NK-92 treated with Interleukin-12 subunit alpha and Interleukin-12 subunit beta, amount 100 ng/mL, for 24 hours (cell line): Measurements from ENCODE around the gene POU2AF1.

ENCODE experiments used
- DNase-seq: peaks from one replicate; lab custom pipeline; 2025; lab: John Stamatoyannopoulos, UW

The POU2AF1 gene

DNA sequence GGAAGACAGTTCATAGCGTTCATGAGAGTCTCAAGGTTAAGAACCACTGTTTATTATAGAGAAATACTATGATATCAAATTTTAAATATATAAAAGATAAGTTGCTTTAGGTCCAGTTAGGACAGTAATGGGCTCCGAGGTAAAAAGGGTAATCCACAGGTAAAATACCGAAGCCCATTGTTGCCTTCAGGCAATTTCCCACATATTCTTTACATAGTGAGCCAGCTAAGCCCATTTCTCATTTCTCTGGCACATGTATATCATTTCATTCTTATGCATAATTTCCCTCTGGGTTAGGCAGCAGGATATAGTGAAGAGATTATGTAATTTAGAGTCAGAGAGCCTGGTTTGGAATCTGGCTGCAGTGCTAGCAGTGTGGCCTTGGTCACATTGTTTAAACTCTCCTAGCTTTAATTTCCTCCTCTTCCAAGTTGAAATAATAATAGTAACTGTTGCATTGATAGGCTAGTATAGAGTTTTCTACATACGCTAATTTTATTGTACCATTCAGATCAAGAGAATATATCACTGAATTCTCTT, 7.6 kb upstream of the POU2AF1 start:
- no peak for DNase-seq

DNA sequence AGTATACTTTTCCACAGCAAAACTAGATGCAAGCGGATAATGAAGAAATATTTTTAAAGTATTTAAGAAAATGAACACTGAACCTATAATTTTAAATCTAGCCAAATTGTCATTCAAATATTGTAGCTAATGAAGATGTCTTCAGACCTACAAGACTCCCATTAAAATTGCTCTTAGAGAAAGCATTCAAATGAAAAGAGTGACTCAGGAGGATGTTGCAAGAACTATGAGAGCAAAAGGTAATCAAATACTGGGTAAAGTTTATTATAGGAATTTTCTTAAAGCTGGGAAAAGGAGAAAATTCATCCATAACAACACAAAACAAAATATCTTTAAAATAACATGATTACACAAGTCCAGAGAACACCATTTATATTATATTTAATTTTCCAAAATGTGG, 5.4 kb upstream of the POU2AF1 start:
- no peak for DNase-seq

DNA sequence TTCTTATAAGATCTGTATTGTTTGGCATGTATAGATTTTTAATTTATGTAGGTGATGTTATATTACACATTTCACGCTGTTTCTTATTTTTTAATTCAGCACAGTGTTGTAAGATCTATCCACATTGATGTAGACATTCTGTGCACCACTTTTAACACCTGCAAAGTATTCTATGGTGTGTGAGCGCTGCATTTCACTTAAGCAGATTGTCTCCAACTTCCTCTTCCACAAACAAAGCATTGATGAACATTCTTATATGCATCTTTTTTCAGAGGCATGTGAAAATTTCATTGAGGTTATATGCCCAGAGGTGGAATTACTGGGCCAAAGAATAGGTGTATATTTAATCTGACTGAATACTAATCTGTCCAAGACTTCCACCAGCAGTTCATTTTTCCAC, 3.4 kb upstream of the POU2AF1 start:
- DNase-seq, result no peak

DNA sequence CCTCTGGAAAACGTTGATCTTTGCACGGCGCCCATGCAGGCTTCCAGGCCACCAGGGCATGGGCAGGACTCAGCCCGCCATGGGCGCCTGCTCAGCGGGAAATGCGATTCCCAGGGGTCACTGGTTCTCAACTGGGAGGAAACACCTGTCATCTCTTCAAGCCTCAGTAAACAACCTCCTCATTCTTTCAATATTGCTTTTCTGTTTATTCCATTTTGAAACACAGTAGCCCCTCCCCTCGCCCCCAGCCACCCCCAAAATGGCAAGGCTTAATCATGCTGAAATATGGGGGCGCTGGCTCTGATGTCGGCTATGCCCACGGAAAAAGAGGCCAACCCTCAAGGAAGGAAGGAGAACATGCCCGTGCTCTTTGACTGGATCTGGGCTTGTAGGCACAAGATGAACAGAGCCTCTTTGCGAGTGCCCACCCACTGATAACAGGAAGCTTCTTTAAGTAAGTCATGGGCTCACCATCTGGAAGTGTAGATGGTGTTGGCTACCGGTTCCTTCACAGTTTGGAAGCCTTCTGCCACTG, 594 bp upstream of the POU2AF1 start:
- no peak for DNase-seq

DNA sequence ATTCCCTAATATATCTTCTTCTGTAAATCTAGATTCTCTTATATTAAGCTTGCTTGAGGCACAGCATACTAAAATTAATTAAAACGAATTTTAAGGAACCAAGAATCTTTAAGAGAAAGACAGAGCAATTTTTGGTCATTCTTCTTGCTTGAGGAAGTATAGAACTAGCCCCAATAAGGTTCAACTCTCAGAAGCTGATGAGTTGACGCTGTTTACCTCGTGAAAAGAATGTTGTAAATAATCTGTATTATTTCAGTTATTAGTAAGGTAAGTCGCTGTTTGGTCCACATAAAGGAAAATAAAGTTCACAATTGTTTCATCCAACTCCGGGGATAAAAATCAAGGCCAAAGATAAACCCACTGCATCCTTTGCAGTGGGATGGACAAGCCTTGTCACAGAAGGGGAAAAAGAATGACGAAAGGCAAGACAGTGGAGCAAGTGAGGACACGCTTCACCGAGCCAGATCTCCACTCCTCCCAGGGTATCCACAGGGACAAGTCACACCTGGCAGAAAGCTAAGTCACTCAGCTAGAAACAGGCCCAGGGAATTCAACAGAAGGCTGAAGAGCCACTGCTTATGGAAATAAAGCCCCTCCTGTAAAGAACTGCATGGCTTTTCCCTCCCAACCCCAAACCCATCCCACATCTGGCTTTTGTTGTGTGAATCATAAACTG, 752 bp downstream of the POU2AF1 start:
- no peak for DNase-seq

DNA sequence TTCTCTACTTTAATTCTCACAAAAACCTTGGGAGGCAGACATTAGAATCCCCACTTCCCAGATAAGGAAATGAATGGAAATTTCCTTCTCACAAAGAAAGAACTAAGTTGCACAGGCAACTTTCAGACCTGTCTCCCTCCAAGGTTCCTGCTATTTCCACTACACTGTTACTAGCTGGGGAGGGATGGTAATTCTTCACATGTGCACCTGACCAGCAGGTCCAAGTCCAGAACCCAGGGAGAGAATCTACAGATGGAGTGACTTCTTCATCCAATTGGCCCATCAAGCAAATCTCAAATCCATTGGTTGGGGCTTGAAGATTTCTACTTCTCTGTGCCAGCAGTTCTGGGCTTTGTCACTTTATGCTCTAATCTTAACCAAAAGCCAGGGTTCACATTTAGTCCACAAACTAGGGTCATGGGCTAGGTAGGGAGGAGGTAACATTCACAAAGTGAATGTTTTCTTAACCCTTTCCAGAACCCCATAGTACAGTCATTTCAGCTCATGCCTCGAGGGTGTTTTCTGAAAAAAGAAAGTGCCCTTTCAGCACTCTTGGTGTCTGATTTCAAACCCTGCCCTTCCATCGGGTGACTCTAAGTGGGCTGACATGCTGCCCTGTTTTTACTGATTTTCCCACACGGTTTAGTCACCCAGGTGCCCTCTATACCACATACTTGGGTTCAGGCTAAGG, 2.7 kb downstream of the POU2AF1 start:
- no peak for DNase-seq

DNA sequence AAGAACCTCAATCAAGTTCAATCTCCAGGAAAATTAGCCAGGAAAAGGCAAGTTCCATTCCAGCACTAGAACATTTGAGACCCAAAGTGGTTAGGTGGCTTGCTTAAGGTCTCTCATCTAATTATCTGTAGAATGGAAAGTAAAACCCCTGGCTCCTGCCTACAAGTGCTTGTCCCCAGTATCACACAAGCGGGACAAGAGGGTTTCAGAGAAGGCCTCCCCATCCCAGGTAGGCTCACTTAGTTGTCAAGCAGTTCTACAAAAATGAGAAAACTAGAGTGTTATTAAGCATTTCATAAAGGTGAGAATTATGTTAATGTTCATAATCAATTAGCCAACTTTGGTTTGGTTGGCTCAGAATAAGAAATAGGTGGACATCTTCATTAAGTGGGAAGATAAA, 5.5 kb downstream of the POU2AF1 start:
- no peak for DNase-seq

DNA sequence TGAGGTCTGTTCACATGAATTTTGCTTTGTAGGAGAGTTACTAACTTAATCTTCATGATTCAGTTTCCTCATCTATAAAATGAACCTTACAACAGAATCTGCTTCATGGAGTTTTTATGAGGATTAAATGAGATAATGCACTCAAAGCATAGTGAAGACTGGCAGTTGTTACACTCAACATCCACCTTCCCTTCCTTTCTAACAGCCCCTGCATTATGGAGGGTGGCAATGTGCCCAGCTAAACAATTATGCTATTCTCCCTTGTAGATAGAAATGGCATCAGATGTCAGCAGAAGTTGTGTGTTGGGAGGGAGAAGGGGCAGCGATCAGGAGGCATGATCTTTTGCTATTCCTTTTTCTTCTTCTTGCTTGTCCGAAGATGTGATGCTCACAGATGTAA, 6.5 kb downstream of the POU2AF1 start:
- no peak for DNase-seq

DNA sequence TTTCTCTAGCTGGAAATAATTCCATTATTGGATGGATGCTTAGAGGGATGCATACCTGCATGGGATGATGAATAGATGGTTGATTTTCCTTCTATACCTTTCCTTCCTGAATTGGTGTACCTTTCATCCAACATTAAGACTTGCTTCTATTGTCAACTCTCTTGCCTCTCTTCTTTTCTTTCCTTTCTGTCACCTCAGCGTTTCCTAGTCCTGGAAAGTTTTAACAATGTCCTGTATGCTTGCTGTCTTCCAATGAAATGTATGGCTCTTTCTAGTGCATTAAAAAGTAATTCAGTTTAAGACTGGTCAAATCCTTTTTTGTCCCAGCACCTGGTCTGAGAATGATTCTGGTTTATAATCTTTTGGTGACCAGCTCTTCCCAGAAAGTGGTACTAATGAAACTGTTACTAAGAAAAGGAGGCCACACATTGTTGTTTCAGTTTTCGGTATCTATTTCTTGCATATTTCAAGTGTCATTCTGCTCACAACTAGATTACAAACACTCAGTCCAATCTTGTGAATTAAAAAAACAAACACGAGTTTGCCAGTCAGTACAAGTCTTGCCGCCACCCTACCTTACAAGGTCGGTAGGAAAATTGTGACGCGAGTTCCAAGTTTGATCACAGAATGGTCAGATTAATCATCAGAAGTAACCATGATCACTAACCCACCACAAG, 8.0 kb downstream of the POU2AF1 start:
- no peak for DNase-seq

DNA sequence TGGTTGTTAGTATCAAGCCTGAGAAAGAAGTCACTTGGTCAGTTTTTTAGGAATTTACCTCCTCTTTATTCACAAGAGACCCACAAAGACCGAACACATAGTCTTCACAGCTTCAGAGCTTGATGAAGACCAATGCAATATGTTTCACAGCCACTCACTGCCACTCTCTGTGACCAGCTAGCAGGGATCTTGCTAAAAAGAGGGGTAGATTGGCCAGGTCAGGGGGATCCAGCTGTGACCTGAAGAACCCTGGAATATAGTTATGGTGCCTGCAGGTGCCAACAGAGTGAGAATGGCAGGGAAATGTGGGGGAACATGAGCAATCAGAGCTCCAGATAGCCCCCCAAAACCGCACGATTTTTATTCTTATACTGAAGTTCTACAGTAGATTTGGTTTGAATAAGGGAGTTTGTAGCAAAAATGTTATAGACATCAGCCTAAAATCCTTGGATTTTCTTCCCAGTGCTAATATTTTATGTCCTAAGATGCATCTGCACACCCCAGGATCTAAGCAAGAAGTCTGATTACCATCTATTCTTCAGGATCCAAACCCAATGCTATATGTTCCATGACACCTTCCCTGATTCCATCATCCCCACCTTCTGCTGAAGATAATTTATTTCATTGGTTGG, 8.7 kb downstream of the POU2AF1 start:
- DNase-seq, result no peak

DNA sequence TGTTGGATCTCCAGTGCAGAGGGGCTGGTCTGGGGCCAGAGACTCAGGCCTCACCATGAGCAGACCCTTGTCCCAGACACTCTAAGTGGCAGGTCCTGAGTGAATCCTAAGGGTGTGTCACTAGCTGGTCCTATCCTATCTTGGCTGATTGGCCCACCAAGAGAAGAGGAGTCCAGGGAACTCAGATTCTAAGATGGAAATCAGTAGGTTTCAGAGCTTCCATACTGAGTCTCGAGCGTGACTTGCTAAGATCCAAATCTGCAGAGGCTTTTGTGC, 10.9 kb downstream of the POU2AF1 start:
- DNase-seq, result no peak

DNA sequence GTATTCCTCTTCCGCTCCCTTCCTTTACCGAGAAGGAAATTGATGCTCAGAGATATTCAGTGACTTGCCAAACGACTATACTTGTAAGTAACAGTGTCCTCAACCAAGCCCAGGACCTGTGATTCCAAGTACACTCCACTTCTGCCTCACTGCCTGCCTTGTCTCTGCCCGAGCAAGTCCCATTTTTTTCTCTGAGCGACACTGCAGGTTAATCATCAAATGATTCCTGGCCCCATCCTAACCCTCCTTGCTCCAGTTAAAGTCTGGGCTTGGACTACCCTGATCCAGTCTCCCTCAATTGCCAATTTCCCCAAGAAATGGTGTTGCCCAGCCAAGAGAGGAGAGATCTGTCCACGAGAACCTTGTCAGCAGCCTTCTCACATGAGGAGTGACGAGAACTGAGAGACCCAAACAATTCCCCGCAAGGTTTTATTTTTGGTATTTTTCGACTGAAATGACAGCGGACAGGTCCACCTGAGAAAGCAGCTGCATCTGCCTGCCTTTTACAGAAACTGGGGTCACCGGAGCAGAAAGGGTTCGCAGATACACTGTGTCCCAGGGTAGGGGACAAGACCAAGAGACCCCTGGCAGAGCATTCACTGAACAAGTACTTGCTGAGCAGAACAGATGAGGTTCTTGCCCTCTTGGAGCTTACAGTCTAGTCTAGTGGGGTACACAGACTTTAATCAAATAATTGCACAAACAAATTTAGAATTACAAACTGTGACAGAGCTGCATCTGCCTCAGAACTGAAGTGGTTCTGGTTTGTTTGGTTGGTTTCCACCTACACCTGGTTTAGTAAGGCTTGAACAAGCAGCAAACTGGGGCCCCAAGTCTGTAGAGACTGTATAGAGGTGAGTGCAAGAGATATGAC, 11.4 kb downstream of the POU2AF1 start:
- DNase-seq, result no peak

DNA sequence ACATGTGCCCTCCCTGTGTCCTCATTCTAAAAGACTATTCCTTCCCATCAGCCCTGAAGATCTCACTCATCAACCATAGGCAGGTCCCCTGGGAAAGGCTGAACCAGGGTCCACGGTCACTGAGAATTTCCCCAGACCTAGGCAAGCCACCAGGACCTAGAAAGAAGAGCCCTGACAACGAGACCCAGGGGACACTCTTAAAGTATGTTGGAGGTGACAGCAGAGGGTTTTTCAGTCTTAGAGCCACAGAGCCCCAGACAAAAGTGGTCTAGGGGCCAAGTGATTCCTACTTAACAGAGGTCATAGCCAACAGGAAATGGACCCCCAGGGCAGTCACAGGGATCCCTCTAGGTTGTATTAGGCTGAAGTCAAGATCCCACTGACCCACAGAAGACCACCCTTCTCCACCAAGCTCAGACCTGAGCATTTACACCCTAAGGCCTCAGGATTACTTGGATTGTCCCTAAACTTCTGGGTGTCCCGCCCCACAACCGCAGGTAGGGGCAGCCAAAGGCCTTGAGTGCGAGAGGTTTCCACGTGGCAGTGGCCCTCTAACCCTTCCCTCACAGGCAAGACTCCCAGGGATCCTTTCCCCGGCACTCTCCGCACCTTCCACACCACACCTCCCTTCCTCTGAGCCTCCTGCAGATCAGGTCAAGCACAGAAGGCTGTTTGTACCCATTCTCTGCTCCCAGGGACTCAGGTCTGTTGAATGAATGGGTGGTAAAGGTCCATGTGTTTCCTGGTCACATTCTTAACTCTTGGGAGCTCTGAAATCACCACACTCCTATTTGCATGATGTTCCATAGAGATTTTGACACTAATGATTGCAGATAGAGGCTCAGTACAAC, 12.3 kb downstream of the POU2AF1 start:
- no peak for DNase-seq

DNA sequence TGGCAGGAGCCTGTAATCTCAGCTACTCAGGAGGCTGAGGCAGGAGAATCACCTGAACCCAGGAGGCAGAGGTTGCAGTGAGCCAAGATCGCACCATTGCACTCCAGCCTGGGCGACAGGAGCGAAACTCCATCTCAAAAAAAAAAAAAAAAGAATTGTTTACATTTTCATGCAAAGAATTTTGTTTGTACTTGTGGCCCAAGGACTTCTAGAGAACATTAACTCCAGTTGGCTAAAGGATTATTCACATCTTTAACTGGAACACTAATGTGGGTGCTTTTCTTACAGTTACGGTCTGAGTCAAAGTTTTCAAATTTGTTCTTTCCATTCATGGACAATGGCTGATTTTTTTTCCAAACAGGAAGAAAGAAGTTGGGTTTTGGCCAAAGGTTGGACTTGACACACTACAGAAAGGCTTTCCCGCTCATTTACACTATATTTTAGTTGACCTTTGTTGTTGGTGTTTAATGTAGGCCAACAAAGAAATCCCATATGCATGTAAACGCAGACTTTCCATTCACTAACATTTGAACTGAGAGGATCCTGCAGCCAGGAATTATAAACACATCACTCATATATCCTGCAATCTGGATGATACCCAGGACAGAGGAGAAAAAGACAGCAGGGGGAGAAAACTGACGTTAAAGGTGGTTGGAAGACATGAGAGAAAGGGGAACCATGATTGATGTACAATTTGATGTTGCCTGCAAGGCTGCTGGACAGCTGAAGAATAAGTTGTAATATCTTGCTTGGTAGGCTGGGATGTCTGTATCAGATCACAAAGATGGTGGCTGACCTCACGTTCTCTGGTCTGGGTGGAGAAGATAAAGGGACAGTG, 13.1 kb downstream of the POU2AF1 start:
- no peak for DNase-seq

DNA sequence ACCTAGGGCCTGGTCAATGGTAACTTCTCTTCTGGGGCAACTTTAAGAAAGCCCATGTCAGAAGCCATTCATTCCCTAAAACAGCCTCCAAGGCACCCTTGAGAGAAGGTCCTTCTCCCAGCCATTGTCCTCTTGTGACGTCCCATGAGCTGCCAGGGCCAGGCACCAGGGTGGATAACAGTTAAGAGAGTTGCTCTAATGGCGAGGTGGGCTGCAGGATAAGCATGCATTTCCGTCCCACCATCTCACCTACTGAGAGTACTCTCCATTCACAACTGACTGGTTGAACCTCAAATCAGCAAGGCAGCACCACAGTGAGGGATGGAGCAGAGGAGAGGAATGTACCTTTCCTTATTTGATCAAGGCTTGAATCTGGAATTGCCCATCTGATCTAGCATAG, 14.6 kb downstream of the POU2AF1 start:
- DNase-seq, result no peak

DNA sequence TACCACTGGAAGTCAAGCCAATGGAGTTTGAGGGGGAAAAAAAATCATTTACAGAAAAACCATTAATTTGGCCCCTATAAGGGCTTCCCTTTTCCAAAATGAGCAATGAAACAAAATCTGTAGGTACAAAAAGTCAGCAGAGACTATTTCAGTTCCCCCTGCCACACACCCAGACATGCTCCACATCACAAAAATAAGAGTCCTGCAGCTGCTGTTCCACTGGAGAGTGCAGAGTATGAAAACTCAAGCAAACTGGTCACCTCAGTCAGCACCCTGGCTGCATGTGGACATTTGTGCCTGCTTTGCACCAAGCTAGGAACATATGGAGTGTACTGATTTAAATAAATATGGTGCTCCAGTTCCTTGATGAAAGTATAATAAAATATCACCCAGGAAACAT, 15.1 kb downstream of the POU2AF1 start:
- no peak for DNase-seq

DNA sequence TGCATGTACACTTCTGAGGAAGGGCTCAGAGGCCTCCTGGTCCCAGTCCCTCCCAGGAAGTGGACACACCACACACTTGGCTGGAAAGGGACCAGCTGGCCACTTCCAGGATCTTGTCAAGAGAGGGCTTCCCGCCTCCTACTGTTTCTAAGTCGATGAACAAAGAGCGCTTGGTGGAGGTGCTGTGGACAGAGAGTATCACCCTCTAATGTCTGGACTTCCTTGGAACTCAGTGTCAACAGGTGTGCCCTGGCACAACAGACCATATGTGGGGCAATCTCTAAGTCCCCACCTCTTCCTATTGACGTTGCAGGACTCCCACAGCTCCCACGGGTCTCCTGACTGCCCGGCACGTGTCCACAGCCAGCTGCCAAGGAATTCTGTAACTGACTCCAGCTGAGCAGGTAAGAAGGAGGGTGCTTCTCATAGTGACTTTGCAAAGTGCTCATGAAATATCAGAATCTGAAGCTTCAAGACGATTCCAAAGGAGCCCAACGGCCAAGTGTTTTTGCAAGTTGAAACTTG, 16.1 kb downstream of the POU2AF1 start:
- DNase-seq, result no peak

DNA sequence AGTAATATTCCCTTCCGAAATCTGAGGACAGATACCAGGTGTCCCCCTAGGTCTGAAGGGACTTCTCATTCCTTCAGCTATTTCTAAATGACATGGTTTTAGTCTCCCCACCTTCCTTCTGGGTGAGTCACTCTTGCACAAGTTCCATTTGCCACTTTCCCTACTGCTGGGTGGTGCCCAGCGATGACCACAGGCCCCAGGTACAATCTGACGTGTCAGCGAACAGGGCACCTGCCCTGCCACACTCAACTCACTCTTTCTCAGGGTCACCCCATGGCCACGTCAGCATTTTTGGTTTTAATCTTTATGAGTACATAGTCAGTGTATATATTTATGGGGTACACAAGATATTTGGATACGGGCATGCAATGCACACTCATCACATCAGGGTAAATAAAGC, 17.2 kb downstream of the POU2AF1 start:
- DNase-seq, result no peak

DNA sequence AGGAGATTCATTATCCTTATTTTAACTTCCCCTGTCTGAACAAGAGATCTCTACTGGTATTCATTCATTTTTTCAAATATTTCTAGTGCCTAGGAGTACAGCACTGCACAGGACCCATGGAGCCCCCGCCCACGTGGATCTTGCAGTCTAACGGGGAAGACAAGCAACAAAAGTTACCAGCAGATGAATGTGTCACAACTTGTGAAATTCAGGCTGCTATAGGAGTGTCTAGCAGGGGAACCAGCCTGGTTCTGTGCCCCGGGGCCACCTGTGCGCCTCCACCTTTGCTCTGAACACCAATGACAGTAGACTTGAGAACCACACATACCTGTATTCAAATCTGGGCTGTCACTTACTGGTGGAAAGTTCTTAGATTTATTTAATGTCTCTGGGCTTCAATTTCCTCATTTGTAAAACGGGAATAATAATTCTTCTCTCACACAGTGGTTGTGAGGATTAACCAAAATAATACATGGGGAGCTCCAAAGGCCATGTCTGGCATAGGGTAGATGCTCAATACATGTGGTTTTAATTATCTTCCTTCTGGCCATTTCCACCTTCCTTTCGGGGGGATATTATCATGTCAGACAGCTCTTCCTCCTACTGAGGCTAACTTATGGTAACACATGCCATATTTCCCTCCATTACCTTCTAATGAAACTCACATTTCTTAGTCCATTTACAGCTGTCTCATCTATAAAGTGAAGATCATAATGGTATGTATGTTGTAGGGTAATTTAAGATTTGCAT, 17.8 kb downstream of the POU2AF1 start:
- DNase-seq, result no peak
